HG02943 (cell line): ENCODE measurements around the gene TICRR.

Experiments used
- ATAC-seq: cut with Tn5 transposase; IDR thresholded peaks from one replicate; pipeline ENCODE4 v1.9.1; 2021; ENCODE audit warnings: mild to moderate bottlenecking, low read depth, moderate library complexity; ENCODE audit not compliant: unreplicated experiment

TICRR gene

DNA sequence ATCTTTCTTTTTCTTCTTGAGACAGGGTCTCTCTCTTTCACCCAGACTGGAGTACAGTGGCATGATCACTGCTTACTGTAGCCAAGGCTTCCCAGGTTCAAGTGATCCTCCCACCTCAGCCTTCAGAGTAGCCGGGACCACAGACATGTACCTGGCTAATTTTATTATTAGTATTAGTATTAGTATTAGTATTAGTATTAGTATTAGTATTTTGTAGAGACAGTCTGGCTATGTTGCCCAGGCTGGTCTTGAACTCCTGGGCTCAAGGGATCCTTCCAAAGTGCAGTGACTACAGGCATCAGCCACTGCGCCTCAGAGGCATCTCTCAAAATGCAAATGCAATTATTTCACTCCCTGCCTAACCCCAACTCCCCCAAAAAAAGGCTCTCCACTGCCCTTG lies 78.3 kb downstream of the TICRR start:
- no peak for ATAC-seq

DNA sequence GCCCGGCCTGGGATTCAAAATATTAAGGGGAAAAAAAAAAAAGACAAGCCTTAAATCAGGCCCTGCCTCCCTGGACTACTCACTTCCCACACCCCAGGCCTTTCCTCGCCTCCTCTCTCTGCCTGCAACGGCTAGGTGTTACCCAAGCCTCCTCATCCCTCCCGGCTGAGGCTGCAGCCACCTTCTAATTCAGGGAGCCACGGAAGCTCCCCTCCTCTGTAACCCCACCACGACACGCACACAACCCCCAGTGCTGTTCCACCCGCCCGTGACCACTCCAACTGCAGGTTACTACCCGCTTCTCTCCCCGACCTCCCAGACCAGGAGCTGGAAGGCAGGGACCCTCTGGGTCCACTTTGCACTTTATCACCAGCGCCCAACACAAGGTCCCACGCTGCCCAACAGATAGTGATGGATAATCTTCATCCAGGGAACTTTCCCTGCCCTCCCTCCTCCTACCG lies 79.1 kb downstream of the TICRR start:
- ATAC-seq = no peak

- ATAC-seq = no peak
Observed at GRCh38 chr15:89654847-89655805, 79.9 kb downstream of the TICRR start, which contains the start of gene KIF7. KIF7 (minus strand) TSS chr15:89655467; CDS start chr15:89652930, 2,537 bp downstream.

GRCh38 chr15:89656116-89656815 lies 81.0 kb downstream of the TICRR start:
- no peak for ATAC-seq

DNA sequence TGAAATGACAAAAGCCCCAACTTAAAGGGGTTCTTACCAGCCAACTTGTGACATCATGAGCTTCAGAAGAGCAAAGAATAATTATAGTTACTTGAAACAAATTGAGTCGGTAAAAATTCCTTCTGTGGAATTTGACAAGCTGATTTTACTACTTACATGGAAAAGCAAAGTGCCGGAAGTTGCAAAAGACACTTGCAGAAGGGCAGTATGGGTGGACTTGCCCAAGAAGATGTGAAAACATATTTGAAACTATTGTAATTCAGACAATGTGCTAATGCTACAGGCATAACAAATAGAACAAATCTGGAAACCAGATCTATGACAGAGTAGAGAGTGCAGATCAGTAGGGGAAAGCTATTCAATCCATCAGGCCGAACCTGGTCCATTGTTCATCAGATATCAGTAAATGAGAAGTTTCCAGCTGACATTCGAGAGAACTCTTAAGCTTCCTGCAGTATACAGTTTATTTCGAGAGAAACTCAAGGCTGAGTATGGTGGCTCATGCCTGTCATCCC lies 82.5 kb downstream of the TICRR start:
- ATAC-seq = no peak

DNA sequence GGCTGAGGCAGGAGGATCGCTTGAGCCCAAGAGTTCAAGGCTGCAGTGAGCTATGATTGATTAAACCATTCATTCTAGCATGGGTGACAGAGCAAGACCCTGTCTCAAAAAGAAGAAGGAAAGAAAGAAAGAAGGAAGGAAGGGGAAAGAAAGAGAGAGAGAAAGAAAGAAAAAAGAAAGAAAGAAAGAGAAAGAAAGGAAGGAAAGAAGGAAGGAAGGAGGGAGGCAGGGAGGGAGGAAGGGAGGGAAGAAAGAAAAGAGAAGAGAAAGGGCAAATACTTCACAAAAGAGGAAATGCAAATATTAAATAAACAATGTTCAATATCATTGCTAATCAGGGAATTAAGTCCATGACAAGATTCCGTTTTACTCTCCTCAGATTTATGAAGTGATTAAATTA lies 84.0 kb downstream of the TICRR start:
- no peak for ATAC-seq

DNA sequence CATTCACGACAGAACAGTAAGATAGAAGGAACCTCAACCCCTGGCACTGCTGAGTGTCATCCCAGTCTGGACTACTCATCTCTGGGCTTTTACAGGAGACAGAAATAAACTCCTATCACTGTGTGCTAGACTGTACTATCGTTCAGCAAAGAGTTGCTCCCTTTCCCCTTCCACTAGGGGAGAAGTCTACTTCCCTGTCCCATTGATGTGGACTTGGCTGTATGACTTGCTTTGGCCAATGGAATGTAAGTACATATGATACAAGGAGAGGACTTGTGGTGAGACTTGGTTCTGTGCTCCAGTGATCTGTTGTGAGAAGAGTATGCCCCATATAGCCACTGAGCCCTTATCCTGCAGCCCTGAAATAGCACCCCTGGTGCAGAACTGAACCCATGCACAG lies 85.3 kb downstream of the TICRR start:
- ATAC-seq = no peak

GRCh38 chr15:89662893-89663626 lies 87.8 kb downstream of the TICRR start:
- no peak for ATAC-seq

GRCh38 chr15:89664441-89665350 lies 89.4 kb downstream of the TICRR start:
- no peak for ATAC-seq

DNA sequence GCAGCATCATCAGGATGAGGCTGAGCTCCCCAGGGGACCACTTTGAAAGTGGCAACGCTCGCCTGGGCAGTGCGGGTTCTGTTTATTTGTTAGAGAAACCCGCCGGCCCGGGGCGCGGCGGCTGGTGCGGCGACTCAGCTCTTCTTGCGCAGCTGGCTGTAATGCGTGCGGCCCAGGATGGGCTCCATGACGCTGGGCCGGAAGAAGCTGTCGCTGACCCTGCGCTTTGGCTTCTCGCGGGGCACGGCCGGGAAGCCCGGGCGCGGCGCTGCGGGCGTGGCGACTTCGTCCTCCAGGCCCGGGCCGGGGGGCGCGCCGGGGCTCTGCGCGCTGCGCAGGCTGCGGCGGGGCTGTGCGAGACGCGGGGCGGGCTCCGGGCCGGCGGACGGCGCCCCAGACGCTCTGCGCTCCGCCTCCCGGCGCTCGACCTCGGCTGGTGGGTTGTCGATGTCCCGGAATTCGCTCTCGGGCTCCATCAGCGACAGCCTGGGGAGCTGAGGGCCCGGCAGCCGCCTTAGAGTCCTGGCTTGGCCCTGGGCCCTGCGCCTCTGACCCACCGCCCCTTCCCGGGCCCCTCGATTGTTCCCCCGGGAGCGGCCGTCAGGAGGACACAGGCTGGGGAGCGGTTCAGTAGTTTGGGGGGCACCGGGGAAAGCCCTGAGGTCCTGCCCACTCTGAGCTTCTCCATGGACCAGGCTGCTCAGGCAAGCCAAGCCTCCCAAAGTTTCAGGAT lies 90.3 kb downstream of the TICRR start:
- no peak for ATAC-seq

GRCh38 chr15:89666184-89666857 lies 91.1 kb downstream of the TICRR start:
- no peak for ATAC-seq

GRCh38 chr15:89666858-89667705 lies 91.8 kb downstream of the TICRR start:
- no peak for ATAC-seq

DNA sequence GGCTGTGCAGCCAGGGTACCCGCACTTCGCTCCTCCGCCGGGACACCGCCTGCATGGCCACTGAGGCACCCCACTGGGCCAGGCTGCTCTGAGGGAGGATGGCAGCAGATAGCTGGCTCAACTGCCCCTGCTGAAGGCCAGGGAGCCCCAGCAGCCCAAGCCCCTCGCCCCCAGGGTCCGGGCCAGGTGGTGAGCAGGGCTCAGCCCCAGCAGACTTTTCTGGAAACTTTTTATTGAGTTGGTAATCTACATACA lies 92.4 kb downstream of the TICRR start:
- no peak for ATAC-seq

- no peak for ATAC-seq
Observed at GRCh38 chr15:89668171-89668570, 92.9 kb downstream of the TICRR start.

- ATAC-seq = no peak
Observed at GRCh38 chr15:89669309-89669865, 94.1 kb downstream of the TICRR start.

GRCh38 chr15:89669941-89670340 lies 94.7 kb downstream of the TICRR start:
- ATAC-seq = no peak

DNA sequence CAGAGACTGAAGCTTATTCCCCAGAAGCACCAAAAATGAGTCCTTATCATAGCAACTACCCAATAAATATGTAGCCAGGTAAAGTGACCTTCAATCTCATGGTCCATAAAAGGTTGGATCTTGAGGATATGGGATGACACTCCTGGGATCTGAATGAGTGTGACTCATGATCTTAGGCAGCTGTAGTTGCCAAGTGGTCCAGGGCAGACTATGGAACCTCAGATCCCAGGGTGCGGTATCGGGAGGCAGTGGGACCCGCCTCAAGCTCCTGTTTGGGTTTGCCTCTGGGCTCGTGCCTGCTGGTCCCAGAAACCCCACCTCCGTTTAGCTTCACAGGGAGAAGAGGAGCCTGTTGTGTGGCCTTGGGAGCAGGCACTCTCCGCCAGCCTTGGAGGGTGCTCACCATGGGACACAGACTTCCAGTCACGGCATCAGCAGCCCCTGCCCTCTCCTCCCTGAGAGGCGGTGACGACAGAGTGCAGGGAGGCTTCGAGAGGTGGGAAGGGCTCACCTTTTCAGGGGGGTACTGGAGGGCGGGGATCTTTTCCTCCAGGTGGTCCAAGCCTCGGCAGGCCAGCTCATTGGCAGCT lies 95.8 kb downstream of the TICRR start:
- no peak for ATAC-seq
